Measurements from ENCODE around the gene CRISP2.

CRISP2 gene

GRCh38 chr6:49693512-49693911 lies 19.8 kb downstream of the CRISP2 start:
- no peak overlapping the region for H3K9ac ChIP-seq (ENCODE audit: low read length)
- no peaks in the 10 kb centered on the region for H3K27me3 ChIP-seq (ENCODE audit: insufficient read depth, low read length, poor library complexity)
- no peak overlapping the region for H2BK120ac ChIP-seq (ENCODE audit: low read depth, low read length)
- no peak overlapping the region for H3K4me3 ChIP-seq (ENCODE audit: low read length)
- H4K5ac ChIP-seq (ENCODE audit: low read length): no peak overlapping the region
- no peaks in the 10 kb centered on the region for H3K4me1 ChIP-seq (ENCODE audit: control insufficient read depth, low read depth, low read length)
- no CpG with 5 or more reads among the region's 1 CpG for WGBS (ENCODE audit: extremely low coverage, insufficient coverage, low lambda C conversion rate)
- H3K18ac ChIP-seq (ENCODE audit: low read length): no peak overlapping the region
- no peaks in the 10 kb centered on the region for H3K36me3 ChIP-seq (ENCODE audit: control insufficient read depth, insufficient read depth, low read length)
- no peak overlapping the region for H3K4me2 ChIP-seq (ENCODE audit: low read length)
- no peak overlapping the region for H2BK5ac ChIP-seq (ENCODE audit: low read length)
- no peak overlapping the region for H3K4ac ChIP-seq (ENCODE audit: low read depth, low read length)
- DNase-seq: no peak
- H3K27ac ChIP-seq (ENCODE audit: low read depth, low read length): no peak overlapping the region
- H2BK15ac ChIP-seq (replicated peaks; ENCODE audit: low read depth): no peak overlapping the region
- no peak overlapping the region for H3K56ac ChIP-seq (ENCODE audit: low read length)
- no peaks in the 10 kb centered on the region for H3K79me2 ChIP-seq (ENCODE audit: control insufficient read depth, insufficient read depth, low read length)
- H3K79me1 ChIP-seq (ENCODE audit: low read length): no peaks in the 10 kb centered on the region
- H4K8ac ChIP-seq (ENCODE audit: low read depth, low read length): no peak overlapping the region
- H3K23ac ChIP-seq (ENCODE audit: low read length): no peak overlapping the region
- no peak overlapping the region for H2AK5ac ChIP-seq (ENCODE audit: low read length)

- WGBS (ENCODE audit: extremely low coverage, insufficient coverage, low lambda C conversion rate): no CpG with 5 or more reads among the region's 2 CpGs
- no peak overlapping the region for H3K4me2 ChIP-seq (ENCODE audit: low read length)
- no peak overlapping the region for H4K8ac ChIP-seq (ENCODE audit: low read depth, low read length)
- DNase-seq: no peak
- H3K36me3 ChIP-seq (ENCODE audit: control insufficient read depth, insufficient read depth, low read length): no peaks in the 10 kb centered on the region
- no peak overlapping the region for H3K18ac ChIP-seq (ENCODE audit: low read length)
- H2BK120ac ChIP-seq (ENCODE audit: low read depth, low read length): no peak overlapping the region
- no peaks in the 10 kb centered on the region for H3K79me1 ChIP-seq (ENCODE audit: low read length)
- no peaks in the 10 kb centered on the region for H3K4me1 ChIP-seq (ENCODE audit: control insufficient read depth, low read depth, low read length)
- H3K27me3 ChIP-seq (ENCODE audit: insufficient read depth, low read length, poor library complexity): no peaks in the 10 kb centered on the region
- no peak overlapping the region for H3K4ac ChIP-seq (ENCODE audit: low read depth, low read length)
- no peak overlapping the region for H2AK5ac ChIP-seq (ENCODE audit: low read length)
- no peak overlapping the region for H2BK15ac ChIP-seq (replicated peaks; ENCODE audit: low read depth)
- no peak overlapping the region for H3K4me3 ChIP-seq (ENCODE audit: low read length)
- no peak overlapping the region for H3K9ac ChIP-seq (ENCODE audit: low read length)
- H3K27ac ChIP-seq (ENCODE audit: low read depth, low read length): no peak overlapping the region
- no peak overlapping the region for H4K5ac ChIP-seq (ENCODE audit: low read length)
- no peaks in the 10 kb centered on the region for H3K79me2 ChIP-seq (ENCODE audit: control insufficient read depth, insufficient read depth, low read length)
- no peak overlapping the region for H2BK5ac ChIP-seq (ENCODE audit: low read length)
- H3K56ac ChIP-seq (ENCODE audit: low read length): no peak overlapping the region
- no peak overlapping the region for H3K23ac ChIP-seq (ENCODE audit: low read length)
Observed at GRCh38 chr6:49692534-49692933, 20.8 kb downstream of the CRISP2 start.

- H3K23ac ChIP-seq (ENCODE audit: low read length): no peak overlapping the region
- H3K4ac ChIP-seq (ENCODE audit: low read depth, low read length): no peak overlapping the region
- DNase-seq: peak; percentile 83
- no peak overlapping the region for H2BK120ac ChIP-seq (ENCODE audit: low read depth, low read length)
- H4K5ac ChIP-seq (ENCODE audit: low read length): no peak overlapping the region
- H3K36me3 ChIP-seq (ENCODE audit: control insufficient read depth, insufficient read depth, low read length): no peaks in the 10 kb centered on the region
- no peaks in the 10 kb centered on the region for H3K79me1 ChIP-seq (ENCODE audit: low read length)
- peak overlapping the region; percentile 92 for H2BK15ac ChIP-seq (replicated peaks; ENCODE audit: low read depth)
- H3K27me3 ChIP-seq (ENCODE audit: insufficient read depth, low read length, poor library complexity): no peaks in the 10 kb centered on the region
- H3K18ac ChIP-seq (ENCODE audit: low read length): no peak overlapping the region
- H2BK5ac ChIP-seq (ENCODE audit: low read length): no peak overlapping the region
- H3K79me2 ChIP-seq (ENCODE audit: control insufficient read depth, insufficient read depth, low read length): no peaks in the 10 kb centered on the region
- no peak overlapping the region for H3K56ac ChIP-seq (ENCODE audit: low read length)
- H3K4me1 ChIP-seq (ENCODE audit: control insufficient read depth, low read depth, low read length): no peaks in the 10 kb centered on the region
- no peak overlapping the region for H3K4me3 ChIP-seq (ENCODE audit: low read length)
- WGBS (ENCODE audit: extremely low coverage, insufficient coverage, low lambda C conversion rate): no CpG with 5 or more reads among the region's 4 CpGs
- H2AK5ac ChIP-seq (ENCODE audit: low read length): no peak overlapping the region
- H3K27ac ChIP-seq (ENCODE audit: low read depth, low read length): no peak overlapping the region
- no peak overlapping the region for H3K4me2 ChIP-seq (ENCODE audit: low read length)
- no peak overlapping the region for H4K8ac ChIP-seq (ENCODE audit: low read depth, low read length)
- H3K9ac ChIP-seq (ENCODE audit: low read length): no peak overlapping the region
Observed at GRCh38 chr6:49676671-49677281, 36.6 kb downstream of the CRISP2 start.

GRCh38 chr6:49675816-49676215 lies 37.5 kb downstream of the CRISP2 start:
- H3K9ac ChIP-seq (ENCODE audit: low read length): no peak overlapping the region
- no peak overlapping the region for H2BK5ac ChIP-seq (ENCODE audit: low read length)
- no peak overlapping the region for H3K27ac ChIP-seq (ENCODE audit: low read depth, low read length)
- no peak overlapping the region for H3K23ac ChIP-seq (ENCODE audit: low read length)
- no peak overlapping the region for H3K18ac ChIP-seq (ENCODE audit: low read length)
- no peak overlapping the region for H4K8ac ChIP-seq (ENCODE audit: low read depth, low read length)
- no CpG with 5 or more reads among the region's 1 CpG for WGBS (ENCODE audit: extremely low coverage, insufficient coverage, low lambda C conversion rate)
- DNase-seq: no peak
- H3K4ac ChIP-seq (ENCODE audit: low read depth, low read length): no peak overlapping the region
- H4K5ac ChIP-seq (ENCODE audit: low read length): no peak overlapping the region
- H2BK15ac ChIP-seq (replicated peaks; ENCODE audit: low read depth): no peak overlapping the region
- H3K56ac ChIP-seq (ENCODE audit: low read length): no peak overlapping the region
- no peaks in the 10 kb centered on the region for H3K79me1 ChIP-seq (ENCODE audit: low read length)
- no peaks in the 10 kb centered on the region for H3K4me1 ChIP-seq (ENCODE audit: control insufficient read depth, low read depth, low read length)
- no peak overlapping the region for H3K4me3 ChIP-seq (ENCODE audit: low read length)
- H3K36me3 ChIP-seq (ENCODE audit: control insufficient read depth, insufficient read depth, low read length): no peaks in the 10 kb centered on the region
- H3K27me3 ChIP-seq (ENCODE audit: insufficient read depth, low read length, poor library complexity): no peaks in the 10 kb centered on the region
- H3K4me2 ChIP-seq (ENCODE audit: low read length): no peak overlapping the region
- H2BK120ac ChIP-seq (ENCODE audit: low read depth, low read length): no peak overlapping the region
- H3K79me2 ChIP-seq (ENCODE audit: control insufficient read depth, insufficient read depth, low read length): no peaks in the 10 kb centered on the region
- no peak overlapping the region for H2AK5ac ChIP-seq (ENCODE audit: low read length)

- Histone ChIP-seq H3K36me3 (ENCODE audit: control insufficient read depth, insufficient read depth, low read length) (no peaks in the 10 kb centered on the region), H3K23ac (ENCODE audit: low read length) (no peak overlapping the region), H3K56ac (ENCODE audit: low read length) (no peak overlapping the region), H2BK15ac (replicated peaks; ENCODE audit: low read depth) (no peak overlapping the region), H3K79me2 (ENCODE audit: control insufficient read depth, insufficient read depth, low read length) (no peaks in the 10 kb centered on the region), H2AK5ac (ENCODE audit: low read length) (no peak overlapping the region), H3K4me3 (ENCODE audit: low read length) (no peak overlapping the region), H3K4ac (ENCODE audit: low read depth, low read length) (no peak overlapping the region), H3K79me1 (ENCODE audit: low read length) (no peaks in the 10 kb centered on the region), H4K8ac (ENCODE audit: low read depth, low read length) (no peak overlapping the region), H3K9ac (ENCODE audit: low read length) (no peak overlapping the region), H3K4me2 (ENCODE audit: low read length) (no peak overlapping the region), H2BK5ac (ENCODE audit: low read length) (no peak overlapping the region), H3K27me3 (ENCODE audit: insufficient read depth, low read length, poor library complexity) (no peaks in the 10 kb centered on the region), H3K27ac (ENCODE audit: low read depth, low read length) (no peak overlapping the region), H4K5ac (ENCODE audit: low read length) (no peak overlapping the region), H3K18ac (ENCODE audit: low read length) (no peak overlapping the region), H3K4me1 (ENCODE audit: control insufficient read depth, low read depth, low read length) (no peaks in the 10 kb centered on the region), H2BK120ac (ENCODE audit: low read depth, low read length) (no peak overlapping the region)
- peak; percentile 88 for DNase-seq
Observed at GRCh38 chr6:49668083-49668511, 45.2 kb downstream of the CRISP2 start.

Measured in mesendoderm (in vitro differentiated cells).